DOHH2 (cell line): ENCODE results near the gene ABCC6.

Experiments
- H3F3A ChIP-seq: fragments of 200-600 bp; sonication (generic), shearing (Covaris generic); 2 replicates; pipeline ENCODE4 v1.6.0; 2016; ENCODE audit warnings: antibody characterized with exemption, mild to moderate bottlenecking; ENCODE audit not compliant: control insufficient read depth, insufficient read depth
- H3K27ac ChIP-seq: fragments of 200-600 bp; sonication (generic); 2 replicates; pipeline ENCODE4 v1.5.1; 2014; ENCODE audit warnings: low read depth, mild to moderate bottlenecking, low read length, moderate library complexity
- H3K27me3 ChIP-seq: fragments of 200-600 bp; sonication (generic); 2 replicates; pipeline ENCODE4 v1.6.1; 2014; ENCODE audit warnings: mild to moderate bottlenecking, low read length, mixed read lengths; ENCODE audit not compliant: control insufficient read depth
- H3K36me3 ChIP-seq: fragments of 200-600 bp; sonication (generic); 2 replicates; pipeline ENCODE4 v1.6.1; 2014; ENCODE audit warnings: mild to moderate bottlenecking, low read length, moderate library complexity, mixed read lengths; ENCODE audit not compliant: control insufficient read depth
- H3K4me1 ChIP-seq: fragments of 200-600 bp; sonication (generic); 2 replicates; pipeline ENCODE4 v1.6.1; 2014; ENCODE audit warnings: mild to moderate bottlenecking, low read length, mixed read lengths; ENCODE audit not compliant: control insufficient read depth
- H3K4me2 ChIP-seq: fragments of 200-600 bp; sonication (generic); 2 replicates; pipeline ENCODE4 v1.6.0; 2014; ENCODE audit warnings: mild to moderate bottlenecking, low read length, moderate library complexity
- H3K4me3 ChIP-seq: fragments of 200-600 bp; sonication (generic); 2 replicates; pipeline ENCODE4 v1.5.1; 2014; ENCODE audit warnings: mild to moderate bottlenecking, low read length, mixed read lengths
- H3K79me2 ChIP-seq: fragments of 200-600 bp; sonication (generic); 2 replicates; pipeline ENCODE4 v1.6.1; 2014; ENCODE audit warnings: mild to moderate bottlenecking, low read length, mixed read lengths; ENCODE audit not compliant: control insufficient read depth
- H3K9me2 ChIP-seq: fragments of 200-600 bp; sonication (generic); replicated peaks from 2 replicates; pipeline ENCODE4 v1.6.1; 2014; ENCODE audit warnings: mild to moderate bottlenecking, low read length, mixed read lengths; ENCODE audit not compliant: control insufficient read depth
- H3K9me3 ChIP-seq: fragments of 200-600 bp; sonication (generic); 2 replicates; pipeline ENCODE4 v1.6.1; 2014; ENCODE audit warnings: antibody characterized with exemption, low read length, mixed read lengths; ENCODE audit not compliant: control insufficient read depth, insufficient read depth
- H4K20me1 ChIP-seq: fragments of 200-600 bp; sonication (generic); 2 replicates; pipeline ENCODE4 v1.6.0; 2014; ENCODE audit warnings: low read depth, mild to moderate bottlenecking, antibody characterized with exemption, low read length, moderate library complexity; ENCODE audit not compliant: control insufficient read depth, insufficient read depth
- CTCF ChIP-seq: fragments of 200-600 bp; sonication (generic); IDR thresholded peaks from one replicate; pipeline ENCODE4 v1.5.1; 2014; ENCODE audit warnings: antibody characterized with exemption, mild to moderate bottlenecking, low read depth, low read length; ENCODE audit not compliant: poor library complexity, severe bottlenecking
- EZH2phosphoT487 ChIP-seq: fragments of 200-600 bp; sonication (generic); IDR thresholded peaks from 2 replicates; pipeline ENCODE4 v1.6.1; 2017; ENCODE audit warnings: borderline replicate concordance, mild to moderate bottlenecking, antibody characterized with exemption, low read length, moderate library complexity, mixed read lengths

ABCC6 gene

DNA sequence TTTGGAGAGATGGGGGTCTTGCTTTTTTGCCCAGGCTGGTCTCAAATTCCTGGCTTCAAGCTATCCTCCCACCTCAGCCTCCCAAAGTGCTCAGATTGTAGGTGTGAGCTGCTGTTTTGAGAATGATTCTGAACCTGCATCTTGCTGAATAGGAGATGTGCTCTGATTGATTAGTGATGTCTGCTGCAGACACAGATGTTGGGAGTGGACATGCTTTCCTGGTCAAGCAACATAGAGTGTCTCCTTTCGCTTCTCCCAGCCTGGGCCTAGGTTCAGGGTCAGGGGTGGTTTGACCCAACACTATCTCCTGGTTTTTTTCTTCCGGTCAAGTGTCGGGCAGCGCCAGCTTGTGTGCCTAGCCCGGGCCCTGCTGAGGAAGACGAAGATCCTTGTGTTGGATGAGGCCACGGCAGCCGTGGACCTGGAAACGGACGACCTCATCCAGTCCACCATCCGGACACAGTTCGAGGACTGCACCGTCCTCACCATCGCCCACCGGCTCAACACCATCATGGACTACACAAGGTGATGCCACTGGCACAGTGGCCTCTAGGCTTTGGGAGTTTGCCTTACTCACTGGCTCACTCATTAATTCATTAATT lies 85.2 kb downstream of the ABCC6 start:
- no peak for TF ChIP-seq EZH2phosphoT487
- TF ChIP-seq CTCF: no peak
- Histone ChIP-seq H3K9me3 (no peaks in the 10 kb centered on the region), H3K27me3 (no peaks in the 10 kb centered on the region), H3K79me2 (no peaks in the 10 kb centered on the region), H4K20me1 (no peaks in the 10 kb centered on the region), H3K4me3 (no peak overlapping the region), H3F3A (no peaks in the 10 kb centered on the region), H3K4me1 (no peaks in the 10 kb centered on the region), H3K36me3 (peaks cover 68% of the 10 kb centered on the region), H3K9me2 (no peaks in the 10 kb centered on the region), H3K27ac (no peak overlapping the region), H3K4me2 (no peak overlapping the region)

GRCh38 chr16:16137110-16137509 lies 86.2 kb downstream of the ABCC6 start:
- TF ChIP-seq CTCF (no peak), EZH2phosphoT487 (no peak)
- no peaks in the 10 kb centered on the region for H4K20me1 ChIP-seq
- no peaks in the 10 kb centered on the region for H3K79me2 ChIP-seq
- no peaks in the 10 kb centered on the region for H3K27me3 ChIP-seq
- no peaks in the 10 kb centered on the region for H3K4me1 ChIP-seq
- no peaks in the 10 kb centered on the region for H3F3A ChIP-seq
- H3K36me3 ChIP-seq: peaks cover 64% of the 10 kb centered on the region
- no peaks in the 10 kb centered on the region for H3K9me3 ChIP-seq
- H3K4me2 ChIP-seq: no peak overlapping the region
- no peak overlapping the region for H3K27ac ChIP-seq
- H3K4me3 ChIP-seq: no peak overlapping the region
- no peaks in the 10 kb centered on the region for H3K9me2 ChIP-seq

GRCh38 chr16:16136588-16136987 lies 86.7 kb downstream of the ABCC6 start:
- no peaks in the 10 kb centered on the region for H3K79me2 ChIP-seq
- H3K27ac ChIP-seq: no peak overlapping the region
- H3K4me3 ChIP-seq: no peak overlapping the region
- no peaks in the 10 kb centered on the region for H3K27me3 ChIP-seq
- H3K36me3 ChIP-seq: peaks cover 66% of the 10 kb centered on the region
- no peak overlapping the region for H3K4me2 ChIP-seq
- H4K20me1 ChIP-seq: no peaks in the 10 kb centered on the region
- no peaks in the 10 kb centered on the region for H3K9me2 ChIP-seq
- TF ChIP-seq EZH2phosphoT487: no peak
- TF ChIP-seq CTCF: no peak
- H3K4me1 ChIP-seq: no peaks in the 10 kb centered on the region
- H3K9me3 ChIP-seq: no peaks in the 10 kb centered on the region
- H3F3A ChIP-seq: no peaks in the 10 kb centered on the region
